ENCODE results near the gene YES1. TPM values are rescaled to one million over a fixed set of nuclear protein-coding genes. Genes with fewer than 3 reads are reported as not detected.

YES1 gene
- total and polyA plus RNA-seq, 2 of the 8 experiments (the other 6 are each of a cell fraction or from before 2014, with no cell fraction given) = 14.8 to 94.3 TPM

- no peak for TF ChIP-seq CHD7 (IDR thresholded peaks at IDR 0.05; ENCODE audit: insufficient replicate concordance, low read length)
- TF ChIP-seq TAF7 (optimal IDR thresholded peaks at IDR 0.05; ENCODE audit: borderline replicate concordance, low read depth, low read length) = no peak
- TF ChIP-seq FOSL1 (IDR thresholded peaks at IDR 0.05; ENCODE audit: insufficient read depth, low read depth, low read length) = no peak
- no peak for TF ChIP-seq SP4 (IDR thresholded peaks at IDR 0.05; ENCODE audit: low read length)
- TF ChIP-seq SIX5 (IDR thresholded peaks at IDR 0.05; ENCODE audit: low read depth, low read length) = no peak
- no peak for TF ChIP-seq JUND (IDR thresholded peaks at IDR 0.05; ENCODE audit: low read length)
- TF ChIP-seq GTF2F1 (IDR thresholded peaks at IDR 0.05; ENCODE audit: borderline replicate concordance, low read depth, low read length) = no peak
Observed at GRCh38 chr18:767084-767882, 44.8 kb downstream of the YES1 start (continued).
